Kidney tubule cell (primary cell): ENCODE measurements around the gene DNMT3A.
A peak's percentile ranks its signal among the peaks of the same experiment; 100 is the strongest.

Experiments used
- DNase-seq: peaks from one replicate; pipeline ENCODE4 v3.0.0-alpha.2; 2018; ENCODE audit warnings: low spot score

Gene DNMT3A

DNA sequence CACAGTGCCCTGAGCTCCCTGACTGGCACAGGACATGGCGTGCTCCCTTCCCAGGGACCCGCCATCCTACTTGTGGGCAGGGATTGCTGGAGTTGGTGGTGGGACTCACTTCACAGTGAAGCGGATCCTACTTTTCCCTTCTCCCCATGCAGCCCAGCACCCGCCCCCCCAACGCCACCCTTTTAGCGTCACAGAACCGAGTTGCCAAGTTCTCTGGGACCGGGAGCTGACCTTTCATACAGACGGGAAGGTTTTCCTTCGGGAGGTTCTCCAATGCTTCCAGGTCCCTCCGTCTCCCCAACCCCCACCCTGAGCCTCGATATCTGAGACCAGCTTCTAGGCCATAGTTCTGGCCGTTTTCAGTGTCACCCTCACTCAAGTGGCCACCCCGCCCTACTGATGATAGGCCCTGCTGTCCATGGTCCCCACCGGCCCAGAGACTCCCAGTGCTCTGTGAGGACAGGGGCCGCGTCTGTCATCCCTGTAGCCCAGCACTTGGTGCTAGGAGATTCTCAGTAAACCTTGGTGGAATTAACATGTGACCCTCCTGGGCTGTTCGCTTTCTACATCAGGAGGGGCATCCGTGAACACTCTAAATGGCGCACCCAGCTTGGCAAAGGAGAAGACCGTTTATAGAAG lies 1.6 kb upstream of the DNMT3A start:
- DNase-seq, result no peak

DNA sequence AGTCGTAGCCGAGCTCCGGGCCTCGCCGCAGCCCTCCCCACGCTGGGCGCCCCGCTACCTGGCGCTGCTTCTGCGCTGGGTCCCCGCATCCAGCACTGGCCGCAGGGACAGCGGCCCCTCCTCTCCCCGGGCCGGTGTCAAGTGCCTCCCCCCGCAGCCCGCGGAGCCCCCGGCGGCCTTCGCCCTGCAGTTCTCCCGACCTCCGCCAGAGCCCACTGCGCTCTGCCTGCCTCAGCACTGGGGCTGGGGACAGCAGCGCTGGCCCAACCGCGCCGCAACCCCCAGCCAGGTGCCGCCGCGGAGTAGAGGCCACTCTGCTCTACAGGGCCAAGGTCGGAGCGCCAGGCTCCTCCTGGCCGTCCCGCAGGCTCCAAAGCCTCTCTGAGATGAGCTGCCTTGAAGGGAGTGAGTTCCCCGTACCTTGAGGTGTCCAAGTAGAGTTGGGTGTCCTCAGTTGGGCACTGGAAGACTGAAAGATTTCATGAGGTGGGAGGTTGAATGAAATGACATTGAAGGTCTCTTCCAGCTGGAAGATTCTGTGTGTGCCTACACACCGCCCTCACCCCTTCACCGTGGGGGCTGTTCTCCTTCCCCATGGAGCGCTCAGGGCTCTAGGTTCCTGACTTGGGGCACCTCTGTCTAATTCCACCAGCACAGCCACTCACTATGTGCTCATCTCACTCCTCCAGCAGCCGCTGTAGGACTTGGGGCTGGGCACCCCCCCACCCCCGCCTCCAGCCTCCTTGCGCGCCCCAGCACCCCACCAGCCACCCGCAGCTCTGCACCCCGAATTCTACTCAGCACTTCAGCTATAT lies 854 bp upstream of the DNMT3A start:
- DNase-seq, result peak; percentile 87

DNA sequence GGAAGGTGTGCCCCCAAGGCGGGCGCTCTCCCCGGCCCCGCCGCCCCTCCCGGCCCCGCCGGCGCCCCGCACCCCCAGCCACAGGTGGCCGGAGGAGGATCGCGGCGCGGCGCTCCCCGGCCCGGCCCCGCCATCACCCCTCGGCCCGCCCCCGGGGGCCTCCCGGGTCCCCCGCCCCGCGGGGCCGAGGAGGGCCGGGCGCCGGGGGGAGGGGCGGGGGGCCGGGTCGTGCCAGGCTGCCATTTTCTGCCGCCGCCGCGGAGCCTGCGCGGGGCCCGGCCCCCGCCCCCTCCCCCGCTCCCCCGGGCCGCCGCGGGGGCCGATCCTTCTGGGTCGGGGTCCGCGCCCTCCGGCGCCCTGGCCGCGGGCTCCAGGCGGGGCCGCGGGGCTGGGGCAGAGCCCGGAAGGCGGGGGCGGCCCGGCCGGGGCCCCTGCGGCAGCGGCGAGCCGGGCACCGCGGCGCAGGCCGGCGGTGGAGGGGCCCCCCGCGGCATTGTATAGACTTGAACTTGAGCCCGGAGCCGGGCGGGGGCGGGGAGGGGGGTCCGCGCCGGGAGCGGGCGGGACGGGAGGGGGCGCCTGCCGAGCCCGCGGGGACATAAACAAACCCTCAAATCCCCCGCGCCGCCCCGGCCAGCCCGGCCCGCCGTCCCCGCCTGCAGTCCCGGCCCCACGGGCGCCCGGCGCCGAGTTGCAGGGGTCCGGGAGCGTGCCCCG lies 556 bp downstream of the DNMT3A start:
- no peak for DNase-seq

DNA sequence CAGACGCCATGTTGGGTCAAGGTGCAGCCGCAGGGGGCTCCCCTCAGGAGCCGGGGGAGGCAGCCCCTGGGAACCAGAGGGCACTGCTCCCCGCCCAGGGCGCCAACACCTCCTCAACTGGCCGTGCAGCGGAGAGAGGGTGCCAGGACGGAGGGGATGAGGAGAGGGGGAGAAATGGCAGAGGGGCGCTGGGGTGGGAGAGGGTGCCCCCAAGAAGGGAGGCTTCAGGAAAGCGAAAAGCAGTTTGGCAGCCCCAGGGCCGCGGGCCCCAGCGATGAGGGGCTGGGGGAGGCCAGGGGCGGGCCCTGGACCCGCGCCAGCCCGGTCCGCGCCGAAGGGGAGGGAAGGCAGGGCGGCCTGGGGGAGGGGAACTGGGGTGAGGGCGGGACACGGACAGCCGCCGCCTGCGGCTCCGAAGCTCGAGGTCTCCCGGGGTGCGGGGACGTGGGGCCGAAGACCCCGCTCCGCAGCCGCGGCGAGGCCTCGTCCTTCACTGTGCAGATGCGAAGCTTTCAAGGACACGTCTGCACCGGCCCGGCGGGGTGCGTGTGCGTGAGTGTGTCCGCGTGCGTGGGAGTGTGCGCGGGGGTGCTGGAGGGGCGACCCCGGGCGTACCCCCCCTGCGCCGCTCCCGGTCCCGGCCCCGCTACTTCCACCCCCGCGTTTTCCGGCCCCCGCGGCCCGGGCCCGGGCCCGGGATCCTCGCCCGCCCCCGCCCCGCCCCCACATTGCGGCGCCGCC lies 1.4 kb downstream of the DNMT3A start:
- no peak for DNase-seq

DNA sequence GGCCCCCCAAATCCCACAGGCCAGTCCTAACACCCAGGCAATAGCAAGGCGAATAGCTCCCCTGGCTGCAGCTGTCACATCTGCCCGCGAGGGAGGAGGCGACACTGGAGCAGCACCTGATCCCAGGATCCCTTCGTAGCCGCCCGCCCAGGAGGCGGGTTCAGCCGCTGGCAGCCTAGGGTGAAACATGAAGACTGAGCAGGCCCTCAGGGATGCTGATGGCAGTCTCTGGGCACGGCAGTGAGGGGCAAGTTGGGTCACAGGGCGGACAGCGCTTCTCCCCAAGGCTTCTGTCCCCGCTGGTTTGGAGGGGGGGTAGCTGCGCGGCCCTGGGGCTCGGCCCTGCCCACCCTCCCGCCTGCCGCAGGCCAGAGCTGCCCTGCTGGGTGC lies 1.9 kb downstream of the DNMT3A start:
- no peak for DNase-seq

DNA sequence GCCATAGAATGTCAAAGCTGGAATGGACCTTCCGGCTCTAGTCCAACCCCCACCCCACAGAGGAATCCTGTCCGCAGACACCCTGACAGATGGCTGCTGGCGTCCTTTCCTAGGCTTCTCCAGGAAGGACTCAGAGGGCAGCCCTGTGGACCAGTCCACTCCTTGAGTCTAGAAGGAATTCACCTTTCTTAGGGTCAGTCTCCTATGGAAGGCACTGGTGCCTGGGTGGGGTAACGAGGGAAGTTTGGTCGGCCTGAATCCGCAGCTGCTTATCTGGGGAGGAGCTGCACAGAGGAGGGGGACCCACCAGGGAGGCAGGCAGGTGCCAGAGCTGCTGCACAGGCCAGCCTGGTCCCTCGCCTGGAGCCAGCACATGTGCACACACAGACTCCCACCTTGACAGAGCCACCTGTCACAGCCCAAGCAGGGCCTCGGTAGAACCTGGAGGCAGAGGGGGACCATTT lies 2.5 kb downstream of the DNMT3A start:
- no peak for DNase-seq

DNA sequence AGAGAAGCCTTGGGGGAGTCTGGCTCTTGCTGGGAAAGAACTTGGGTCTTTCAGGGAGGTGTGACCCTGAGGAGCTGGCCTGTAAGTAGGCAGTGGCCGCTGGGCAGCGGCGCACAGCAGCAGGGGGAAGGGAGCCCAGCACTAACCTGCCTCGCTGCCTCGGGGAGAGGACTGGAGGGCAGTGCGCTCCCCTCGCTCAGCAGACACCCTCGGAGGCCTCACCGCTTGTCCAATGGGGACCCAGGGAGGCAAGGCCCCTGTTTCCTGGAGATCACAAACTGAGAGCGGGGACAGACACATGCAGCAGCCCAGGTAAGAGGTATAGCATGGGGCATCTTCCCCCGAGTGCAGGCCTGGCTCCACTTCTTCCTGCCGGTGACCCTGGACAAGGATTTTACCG lies 3.3 kb downstream of the DNMT3A start:
- DNase-seq, result no peak

DNA sequence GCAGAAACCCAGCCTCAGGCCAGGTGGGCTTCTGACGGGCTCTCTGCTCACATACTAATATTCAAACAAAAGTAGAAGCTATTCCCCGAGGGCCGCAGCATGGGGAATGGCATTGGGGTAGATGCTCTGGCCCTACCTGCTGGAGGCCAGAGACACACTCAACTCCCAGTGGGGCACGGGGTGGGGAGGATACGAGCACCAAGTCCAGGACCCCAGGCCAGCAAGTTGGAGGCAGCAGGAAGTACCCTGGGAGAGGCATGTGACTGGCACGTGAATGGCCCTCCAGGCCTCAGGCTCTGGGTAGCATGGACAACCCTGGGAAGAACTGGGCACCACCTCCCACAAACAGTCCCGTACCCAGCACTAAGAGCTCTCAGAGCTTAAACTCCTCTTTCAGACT lies 3.8 kb downstream of the DNMT3A start:
- DNase-seq, result no peak

DNA sequence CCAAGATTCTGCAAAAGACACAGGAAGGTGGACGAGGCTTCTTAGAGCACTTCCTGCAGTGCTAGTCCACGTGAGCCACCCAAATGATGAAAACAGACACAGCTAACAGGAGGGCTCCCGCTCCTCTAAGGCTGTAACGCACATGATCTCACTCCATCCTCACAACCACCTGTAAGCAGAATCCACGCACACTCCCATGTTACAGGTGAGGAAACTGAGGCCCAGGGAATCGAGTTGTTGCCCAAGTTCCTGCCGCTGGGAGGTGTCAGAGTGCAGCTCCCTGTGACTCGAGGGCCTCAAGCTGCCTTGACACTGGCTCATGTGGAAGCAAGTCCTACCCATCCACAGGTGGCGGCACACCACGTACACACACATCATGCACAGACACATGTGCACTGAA lies 4.4 kb downstream of the DNMT3A start:
- peak; percentile 16 for DNase-seq

DNA sequence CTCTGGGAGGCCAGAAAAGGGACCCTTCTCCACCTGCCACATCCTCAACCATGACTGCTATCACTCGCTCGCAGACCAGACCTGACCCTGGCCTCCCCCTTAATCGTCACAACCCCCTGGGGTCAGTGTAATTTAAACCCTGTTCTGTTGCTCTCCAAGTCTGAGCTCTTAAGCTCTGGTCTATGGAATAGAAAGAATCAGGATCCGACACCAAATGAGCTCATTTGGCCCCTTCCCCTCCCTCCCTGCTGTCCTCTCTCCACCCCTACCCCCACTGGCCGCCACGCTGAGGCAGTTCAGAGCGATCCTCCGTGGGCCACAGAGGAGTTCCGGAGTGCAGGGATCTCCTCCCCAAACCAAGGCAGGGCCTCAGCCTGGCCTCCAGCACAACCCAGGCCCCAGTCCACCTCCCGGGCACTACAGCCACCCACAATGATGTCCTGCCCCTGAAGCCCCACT lies 5.3 kb downstream of the DNMT3A start:
- DNase-seq, result no peak

DNA sequence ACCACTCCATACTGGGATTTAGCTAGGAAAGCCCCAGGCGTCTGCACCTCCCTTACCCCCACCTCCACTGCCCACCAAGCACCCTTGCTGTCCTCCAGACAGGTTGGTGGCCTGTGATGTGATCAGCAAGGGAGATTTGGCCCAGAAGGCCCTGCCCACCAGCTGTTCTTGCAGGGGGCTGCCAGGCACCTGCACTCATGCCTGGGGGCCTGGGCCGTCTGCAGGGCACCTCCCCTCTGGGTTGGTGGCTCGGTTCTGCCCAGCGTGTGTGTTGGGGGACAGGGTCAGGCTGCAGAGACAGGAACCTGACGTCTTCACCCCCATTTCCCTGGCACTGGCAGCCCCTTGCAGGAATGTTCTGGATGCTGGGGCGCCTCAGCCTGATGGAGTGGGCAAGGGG lies 5.8 kb downstream of the DNMT3A start:
- no peak for DNase-seq

DNA sequence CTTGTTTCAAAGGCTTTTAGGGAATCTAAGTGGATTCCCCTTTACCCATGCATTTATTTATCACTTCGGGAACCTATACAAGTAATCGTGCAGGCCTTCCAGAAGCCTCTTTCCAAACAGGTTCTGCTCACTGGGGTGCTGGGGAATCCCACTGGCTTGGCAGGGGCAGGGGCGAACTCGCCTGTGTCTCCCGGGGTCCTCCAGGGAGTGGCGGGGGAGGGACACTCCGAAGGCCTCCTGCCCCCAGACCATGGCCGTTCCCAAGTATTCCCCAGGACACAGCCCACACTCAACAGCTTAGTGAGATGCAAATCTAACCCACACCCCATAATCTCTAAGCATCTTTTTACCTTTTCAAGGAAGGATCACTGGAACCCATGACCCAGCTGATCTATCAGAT lies 6.5 kb downstream of the DNMT3A start:
- DNase-seq, result no peak

DNA sequence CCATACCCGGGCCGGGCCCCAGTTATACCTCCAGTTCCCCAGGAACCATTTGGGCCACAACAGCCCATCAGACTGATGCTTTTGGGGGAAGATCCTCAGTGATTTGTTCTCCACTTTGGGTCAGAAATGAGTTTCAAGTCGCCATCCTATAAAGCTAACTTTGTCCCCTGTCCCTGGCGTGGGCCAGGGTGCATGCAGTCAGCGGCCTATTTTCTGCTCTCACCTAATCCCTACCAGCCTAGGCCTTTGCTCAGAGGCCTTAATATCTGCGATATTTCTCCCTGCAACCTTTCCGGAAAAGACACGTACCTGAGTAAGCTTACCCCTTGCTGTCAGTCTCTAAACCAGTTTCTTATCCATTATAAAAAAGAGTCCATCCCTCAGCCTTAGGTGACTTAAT lies 7.2 kb downstream of the DNMT3A start:
- no peak for DNase-seq

DNA sequence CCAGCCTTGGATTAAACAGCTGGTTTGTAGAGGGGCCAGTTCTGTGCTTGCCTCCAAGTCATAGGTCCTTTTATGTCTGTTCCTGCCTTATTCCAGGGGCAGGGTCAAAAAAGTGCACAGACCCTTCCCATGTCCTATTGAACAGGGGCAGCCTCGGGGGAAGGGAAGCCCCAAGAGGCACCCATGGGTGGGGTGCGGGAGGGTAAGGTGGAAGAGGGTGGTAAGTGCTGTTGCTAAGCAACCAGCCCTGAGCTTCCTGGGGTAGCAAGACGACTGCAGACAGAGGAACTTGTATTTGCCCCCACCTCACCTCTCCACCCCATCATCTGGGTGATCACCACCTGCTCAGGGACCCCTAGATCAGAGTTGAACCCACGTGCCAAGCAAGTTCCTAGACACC lies 7.7 kb downstream of the DNMT3A start:
- DNase-seq, result no peak

DNA sequence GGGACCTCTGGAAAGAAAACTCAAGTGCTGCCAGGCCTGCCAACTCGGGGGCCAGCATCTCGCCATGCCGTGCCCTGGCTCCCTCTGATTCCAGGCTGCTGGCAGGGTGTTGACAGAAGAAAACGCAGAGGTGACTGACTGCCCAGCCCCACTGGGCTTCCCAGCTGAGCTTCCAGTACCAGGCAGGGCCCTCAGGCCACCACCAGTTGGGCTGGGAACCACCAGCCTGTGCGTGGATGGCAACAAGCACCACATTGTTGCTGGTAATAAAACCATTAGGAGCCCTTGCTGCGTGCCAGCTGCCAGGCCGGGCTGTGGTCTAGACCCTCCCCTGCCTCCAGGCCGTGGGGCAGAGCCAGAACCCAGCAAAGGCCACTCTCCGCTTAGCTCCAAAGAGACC lies 9.2 kb downstream of the DNMT3A start:
- no peak for DNase-seq

DNA sequence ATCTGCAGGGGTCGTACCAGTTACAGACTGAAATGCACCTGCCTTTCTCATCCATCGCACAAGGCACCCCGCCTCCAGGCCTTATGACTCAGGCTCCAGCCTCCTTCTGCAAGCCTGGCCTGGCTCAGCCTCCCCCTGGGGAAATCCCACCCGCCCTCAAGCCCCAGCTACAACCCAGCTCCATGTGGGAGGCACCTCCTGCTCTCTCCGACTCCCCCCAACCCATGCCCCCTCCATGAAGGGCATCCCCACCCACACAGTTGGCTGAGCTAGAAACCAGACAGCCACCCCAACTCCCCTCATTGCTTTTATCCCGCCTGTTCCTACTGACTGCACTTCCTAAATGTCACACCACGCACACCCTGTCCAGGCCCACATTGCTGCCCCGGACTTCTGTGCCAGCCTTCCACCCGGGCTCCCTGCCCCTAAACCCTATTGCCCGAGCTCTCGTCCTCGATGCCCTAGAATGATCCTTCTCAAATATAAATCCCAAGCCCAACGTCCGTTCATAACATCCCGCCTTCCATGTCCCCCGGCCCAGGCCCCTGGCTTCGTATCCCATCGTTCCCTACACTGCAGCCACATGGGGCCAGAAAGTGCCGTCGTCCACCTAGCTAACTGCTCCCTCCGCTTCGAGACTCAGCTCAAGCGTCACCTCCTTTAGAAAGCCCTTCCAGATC lies 9.9 kb downstream of the DNMT3A start:
- no peak for DNase-seq

DNA sequence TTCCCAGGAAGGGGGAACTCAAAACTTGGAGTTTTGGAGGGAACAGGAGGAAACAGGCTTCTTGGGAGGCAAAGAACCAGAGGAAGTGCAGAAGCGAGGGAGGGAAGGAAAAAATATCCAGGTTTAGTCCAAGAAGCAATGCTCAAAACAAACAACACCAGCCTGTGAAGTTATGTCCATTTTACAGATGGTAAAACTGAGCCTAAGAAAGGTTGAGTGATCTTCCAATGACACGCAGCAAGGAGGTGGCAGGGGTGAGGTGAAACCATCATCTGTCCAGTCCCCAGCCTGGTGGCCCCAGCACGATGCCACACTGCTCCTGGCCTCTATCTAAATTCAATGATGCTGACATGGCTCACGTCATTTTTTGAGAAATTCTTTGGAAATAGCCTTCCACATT lies 10.8 kb downstream of the DNMT3A start:
- no peak for DNase-seq

DNA sequence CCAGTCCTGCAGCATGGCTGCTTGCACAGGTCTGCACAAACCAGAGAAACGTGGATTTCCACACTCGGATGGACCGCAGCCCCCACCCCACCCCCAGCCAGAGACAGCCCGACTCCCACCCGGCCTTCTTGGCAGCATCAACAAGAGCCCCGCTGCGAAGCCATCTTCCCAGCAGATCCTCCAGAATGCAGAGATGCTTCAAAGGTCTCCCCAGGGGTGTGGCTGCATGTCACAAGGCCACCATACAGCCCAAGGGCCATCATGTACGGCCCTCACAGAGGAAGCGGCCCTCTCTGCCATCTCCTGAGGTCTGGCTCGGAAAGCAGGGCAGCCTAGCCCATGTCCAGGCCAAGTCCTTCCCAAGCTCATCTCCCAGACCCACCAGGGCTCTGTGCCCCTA lies 11.5 kb downstream of the DNMT3A start:
- DNase-seq, result no peak

DNA sequence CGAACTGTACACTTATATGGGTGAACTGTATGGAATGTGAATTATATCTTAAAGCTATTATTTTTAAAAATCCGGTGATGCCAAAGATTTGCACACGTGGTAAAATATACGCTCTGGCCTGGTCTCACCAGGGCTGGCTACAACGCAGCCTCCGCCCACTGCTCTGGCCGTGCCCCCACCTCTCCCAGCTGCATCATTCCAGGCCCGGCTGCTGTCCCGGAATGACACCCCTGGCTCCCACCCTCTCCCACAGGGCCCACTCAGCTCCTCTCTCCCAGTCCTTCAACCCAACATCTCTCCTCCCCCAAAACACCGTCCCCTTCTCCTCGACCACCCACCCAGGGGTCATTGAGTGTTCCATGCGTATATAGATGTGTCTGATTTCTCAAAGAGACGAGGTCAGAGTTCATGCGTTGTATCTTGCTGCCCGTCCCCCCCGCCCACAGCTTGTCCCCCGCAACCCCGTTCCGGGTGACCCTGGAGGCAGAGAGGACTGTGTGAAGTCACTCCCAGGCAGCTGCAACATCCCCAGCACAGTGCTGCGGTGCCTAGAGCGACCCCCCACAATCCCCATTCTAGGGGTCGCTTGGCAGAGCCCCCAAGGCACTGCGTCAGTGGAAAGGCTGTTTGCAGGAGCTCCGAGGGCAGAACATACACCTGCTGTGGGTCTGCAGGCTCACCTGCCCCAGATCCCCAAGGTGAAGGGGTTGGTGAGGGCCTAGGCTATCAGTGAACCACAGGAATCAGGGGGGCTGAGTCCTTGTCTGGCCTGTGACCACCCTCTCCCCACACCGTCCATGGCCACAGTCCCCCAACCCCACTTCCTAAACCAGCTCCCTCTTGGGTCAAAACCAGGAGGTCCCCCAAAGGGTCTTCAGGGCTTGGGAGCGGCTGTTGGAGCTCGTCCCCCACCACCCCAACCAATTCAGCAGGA lies 13.3 kb downstream of the DNMT3A start:
- no peak for DNase-seq

DNA sequence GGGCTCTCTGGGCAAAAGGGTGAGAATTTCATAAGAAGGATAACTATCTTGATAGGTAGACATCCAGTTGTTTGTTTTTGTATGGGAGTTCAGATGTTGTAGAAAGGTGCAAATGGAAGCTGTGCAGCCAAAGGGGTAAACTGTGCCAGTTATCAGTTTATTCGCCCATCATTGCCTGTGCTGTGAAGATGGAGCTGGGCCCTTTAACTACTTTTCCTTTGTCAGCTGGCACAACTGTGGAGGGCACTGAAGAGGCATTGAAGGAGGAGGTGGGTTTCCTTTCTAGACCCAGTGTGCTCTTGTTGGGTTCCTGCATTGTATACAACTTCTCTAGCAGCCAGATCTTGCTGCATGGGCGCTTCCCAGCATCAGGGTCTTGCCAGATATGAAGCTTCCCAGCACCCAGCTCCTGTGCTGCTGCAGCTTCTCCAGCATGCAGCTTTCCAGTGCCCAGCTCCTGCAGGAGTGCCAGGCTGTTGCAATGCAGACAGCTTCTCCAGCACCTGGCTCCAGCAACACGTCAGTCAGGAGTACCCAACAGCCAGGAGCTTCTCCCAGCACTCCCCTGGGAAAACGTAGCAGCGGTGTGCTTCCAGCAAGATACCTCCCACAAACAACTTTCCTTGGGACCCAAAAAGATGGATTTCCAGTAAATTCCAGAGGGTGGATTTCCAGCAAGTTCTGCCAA lies 15.3 kb downstream of the DNMT3A start:
- no peak for DNase-seq
